Activated CD8-positive, alpha-beta memory T cell treated with anti-CD3 and anti-CD28 coated beads for 1 hour (primary cell): ENCODE data around the gene DNAAF5.
"Not testable (repeated sequence)": the region's sequence is repeated elsewhere in the genome, so short reads cannot be mapped to it uniquely, and the experiment has no call there.

Source experiments
- DNase-seq, 2 donors: peaks; one replicate each; pipeline ENCODE4 v3.0.0-alpha.2; 2020; ENCODE audit warnings: low read depth in 1 of 2; ENCODE audit errors: extremely low read depth in 1 of 2

Gene DNAAF5

DNA sequence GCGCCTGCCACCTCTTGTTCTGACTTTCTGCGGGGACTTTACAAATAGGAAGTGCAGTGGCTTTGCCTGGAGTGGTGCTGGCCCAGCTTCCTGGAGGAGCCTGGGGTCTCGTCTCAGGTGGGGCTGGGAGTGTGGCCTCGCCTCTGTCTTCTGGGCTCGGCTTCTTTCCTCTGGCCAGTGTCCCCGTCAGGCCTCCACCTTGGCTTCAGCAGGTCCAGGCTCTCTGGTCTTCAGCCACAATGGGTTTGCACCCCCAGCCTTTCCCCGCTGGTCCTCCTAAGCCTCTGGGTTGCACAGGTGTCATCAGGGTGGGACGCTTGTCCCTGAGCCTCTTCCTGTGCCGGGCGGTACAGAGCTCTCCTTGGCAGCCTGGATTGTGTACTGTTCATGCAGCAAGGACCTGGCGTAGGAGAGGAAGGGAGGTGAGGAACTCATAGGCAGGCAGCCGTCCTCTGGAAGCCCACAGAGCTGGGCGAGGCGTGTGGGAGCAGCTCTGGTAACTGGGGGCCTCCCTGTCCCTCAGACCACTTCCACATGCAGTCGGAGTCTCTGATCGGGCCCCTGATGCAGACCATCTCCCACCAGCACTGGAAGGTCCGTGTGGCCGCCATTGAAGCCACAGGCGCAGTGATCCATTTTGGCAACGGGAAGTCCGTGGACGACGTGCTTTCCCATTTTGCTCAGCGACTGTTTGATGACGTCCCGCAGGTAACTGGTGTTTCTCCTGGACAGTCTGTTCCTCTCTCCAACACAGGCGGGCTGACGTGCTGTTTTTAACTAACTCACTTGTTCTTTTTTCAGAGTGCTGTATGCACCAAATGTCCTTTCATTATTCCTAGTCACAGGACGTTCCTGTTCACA lies 2.9 kb downstream of the DNAAF5 start:
- DNase-seq = no peak

GRCh38 chr7:730501-731439 lies 4.3 kb downstream of the DNAAF5 start:
- DNase-seq = no peak

- no peak for DNase-seq
These were observed 5.1 kb downstream of the DNAAF5 start for GRCh38 chr7:731440-732085.

DNA sequence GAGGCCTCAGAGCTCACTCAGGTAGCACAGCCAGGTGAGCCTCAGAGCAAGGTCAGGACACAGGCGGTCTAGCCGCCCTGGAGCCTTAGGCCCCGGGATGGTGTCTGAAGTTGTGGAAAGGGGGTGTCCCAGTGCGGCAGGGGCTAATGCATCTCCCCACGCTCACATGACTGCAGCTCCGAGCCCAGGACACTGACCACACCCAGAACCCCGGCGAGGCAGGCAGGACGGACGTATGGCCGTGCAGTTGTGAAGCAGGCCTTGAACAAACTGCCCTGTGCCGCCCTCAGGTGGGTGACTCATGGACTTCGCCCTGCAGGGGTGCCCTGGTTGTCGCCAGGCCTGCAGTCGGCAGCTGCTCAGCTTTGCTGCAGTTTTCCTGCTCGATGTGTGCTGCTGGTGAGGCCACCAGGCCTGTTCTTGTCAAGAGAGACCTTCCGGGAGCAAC lies 5.6 kb downstream of the DNAAF5 start:
- no peak for DNase-seq

DNA sequence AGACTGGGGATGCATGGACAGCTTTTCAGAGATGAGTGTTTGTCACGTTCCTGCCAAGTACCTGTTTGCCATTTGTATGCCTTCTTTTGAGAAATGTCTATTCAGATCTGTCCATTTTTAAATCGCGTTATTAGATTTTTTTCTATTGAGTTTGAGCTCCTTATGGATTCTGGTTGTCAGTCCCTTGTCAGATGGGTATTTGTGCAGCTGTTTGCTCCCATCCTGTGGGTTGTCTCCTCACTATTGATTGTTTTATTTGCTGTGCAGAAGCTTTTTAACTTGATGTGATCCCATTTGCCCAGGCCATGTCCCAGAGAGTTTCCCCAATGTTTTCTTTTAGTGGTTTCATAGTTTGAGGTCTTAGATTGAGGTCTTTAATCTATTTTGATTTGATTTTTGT lies 6.1 kb downstream of the DNAAF5 start:
- no peak for DNase-seq

GRCh38 chr7:734214-734613 lies 7.7 kb downstream of the DNAAF5 start:
- no peak for DNase-seq

- no peak for DNase-seq
These were observed 8.3 kb downstream of the DNAAF5 start for GRCh38 chr7:734808-735207.

DNA sequence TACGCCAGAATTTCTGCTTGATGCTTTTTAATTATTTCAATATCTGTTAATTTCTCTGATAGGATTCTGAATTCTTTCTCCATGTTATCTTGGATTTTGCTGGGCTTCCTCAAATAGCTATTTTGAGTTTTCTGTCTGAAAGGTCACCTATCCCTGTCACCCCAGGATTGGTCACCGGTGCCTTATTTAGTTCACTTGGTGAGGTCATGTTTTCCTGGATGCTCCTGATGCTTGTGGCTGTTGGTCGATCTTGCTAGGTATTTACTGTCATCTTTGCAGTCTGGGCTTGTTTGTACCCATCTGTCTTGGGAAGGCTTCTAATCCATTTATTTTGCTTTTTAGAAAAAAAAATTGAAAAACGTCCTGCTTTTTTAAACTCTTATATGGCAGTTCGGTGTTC lies 11.7 kb downstream of the DNAAF5 start:
- DNase-seq = no peak

DNA sequence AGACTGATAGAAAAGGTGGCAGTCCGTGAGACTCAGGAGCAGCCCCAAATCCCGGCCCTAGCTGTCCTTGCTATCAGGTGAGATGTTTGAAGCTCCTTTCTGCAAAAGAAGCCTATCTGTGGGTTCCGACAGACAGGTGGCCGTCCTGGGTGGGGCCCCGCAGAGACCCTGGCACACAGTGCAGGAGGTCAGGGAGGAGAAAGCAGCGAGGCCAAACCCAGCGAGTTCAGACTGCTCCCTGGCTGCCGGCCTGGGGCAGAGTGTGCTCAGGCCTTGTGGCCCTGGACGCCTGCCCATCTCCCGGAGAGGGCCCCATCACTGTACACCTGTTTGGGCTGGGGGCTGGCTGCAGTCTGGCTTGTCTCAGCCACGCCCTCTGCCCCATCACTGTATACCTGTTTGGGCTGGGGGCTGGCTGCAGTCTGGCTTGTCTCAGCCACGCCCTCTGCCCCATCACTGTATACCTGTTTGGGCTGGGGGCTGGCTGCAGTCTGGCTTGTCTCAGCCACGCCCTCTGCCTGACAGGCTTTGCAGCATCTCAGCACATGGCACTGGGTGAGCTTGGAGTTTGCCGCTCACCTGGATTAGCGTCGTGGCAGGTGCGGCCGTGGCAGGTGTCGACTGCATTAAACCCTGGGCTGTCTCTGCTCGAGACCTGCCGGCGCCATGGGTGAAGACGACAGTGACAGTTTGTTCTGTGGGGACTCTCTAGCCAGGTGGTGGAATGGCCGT lies 12.4 kb downstream of the DNAAF5 start:
- DNase-seq = no peak

DNA sequence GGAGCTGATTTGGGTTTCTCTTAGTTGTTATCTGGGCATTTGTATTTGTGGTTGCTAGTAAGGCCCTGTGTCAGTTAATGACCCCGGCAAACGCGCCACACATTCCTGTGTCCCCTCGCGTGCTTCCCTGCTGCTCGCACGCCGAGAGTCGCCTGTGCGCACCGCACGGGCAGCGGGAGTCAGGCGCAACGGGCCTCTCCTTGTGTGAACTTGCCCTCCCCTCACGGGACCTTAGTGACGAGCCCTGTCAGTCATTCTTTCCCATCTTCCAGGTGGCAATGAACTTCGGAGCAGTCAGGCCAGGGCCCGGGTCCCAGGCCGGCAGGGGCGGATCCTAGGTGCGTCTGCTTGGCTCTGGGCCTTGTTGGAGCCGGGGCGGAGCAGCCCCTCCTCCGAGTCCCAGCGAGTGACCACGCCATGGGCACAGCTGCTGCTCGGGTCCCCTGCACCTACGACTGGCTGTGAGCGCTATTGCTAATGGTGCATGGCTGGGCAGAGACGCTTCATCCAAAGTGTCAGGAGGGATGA lies 13.0 kb downstream of the DNAAF5 start:
- no peak for DNase-seq

DNA sequence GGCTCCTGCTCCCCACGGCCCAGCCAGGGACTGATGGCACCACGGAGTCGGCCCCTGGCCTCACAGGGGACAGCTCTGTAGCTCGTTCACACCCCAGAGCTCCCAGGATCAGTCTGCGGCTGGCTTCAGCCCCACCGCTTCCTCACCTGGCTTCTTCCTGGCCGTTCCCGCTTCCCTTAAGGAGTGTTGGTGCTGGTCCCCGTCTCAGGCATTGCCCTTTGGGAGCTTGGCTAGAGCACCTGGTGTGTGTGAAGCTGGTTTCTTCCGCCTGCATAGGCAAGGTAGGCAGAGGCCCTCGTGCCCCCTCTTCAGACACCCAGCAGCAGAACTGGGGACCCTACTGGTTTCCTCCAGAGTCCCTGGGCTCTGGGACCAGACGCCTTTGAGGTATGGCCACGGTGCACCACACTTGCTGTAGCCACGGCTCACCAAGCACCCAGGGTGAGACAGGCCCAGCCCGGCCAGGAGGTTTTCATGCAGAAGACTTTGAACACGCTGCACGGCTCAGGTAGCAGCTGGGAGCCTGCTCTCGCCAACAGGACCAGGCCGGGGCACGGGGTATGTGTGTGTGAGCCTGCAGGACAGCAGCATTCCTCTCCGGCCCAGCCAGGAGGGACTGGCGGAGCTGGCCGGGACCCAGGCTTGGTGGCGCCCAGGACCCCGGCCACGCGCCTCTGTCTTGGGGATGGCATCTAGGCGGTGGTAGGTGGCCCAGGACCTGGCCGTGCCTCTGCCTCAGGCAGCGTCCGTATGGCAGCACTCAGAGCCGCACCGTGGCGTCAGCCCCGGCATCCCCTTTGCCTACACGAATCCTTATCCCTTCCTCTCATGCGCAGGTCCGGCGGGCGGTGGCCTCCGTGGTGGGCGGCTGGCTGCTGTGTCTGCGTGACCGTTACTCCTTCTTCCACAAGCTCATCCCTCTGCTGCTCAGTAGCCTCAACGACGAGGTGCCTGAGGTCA lies 13.8 kb downstream of the DNAAF5 start:
- DNase-seq = no peak

DNA sequence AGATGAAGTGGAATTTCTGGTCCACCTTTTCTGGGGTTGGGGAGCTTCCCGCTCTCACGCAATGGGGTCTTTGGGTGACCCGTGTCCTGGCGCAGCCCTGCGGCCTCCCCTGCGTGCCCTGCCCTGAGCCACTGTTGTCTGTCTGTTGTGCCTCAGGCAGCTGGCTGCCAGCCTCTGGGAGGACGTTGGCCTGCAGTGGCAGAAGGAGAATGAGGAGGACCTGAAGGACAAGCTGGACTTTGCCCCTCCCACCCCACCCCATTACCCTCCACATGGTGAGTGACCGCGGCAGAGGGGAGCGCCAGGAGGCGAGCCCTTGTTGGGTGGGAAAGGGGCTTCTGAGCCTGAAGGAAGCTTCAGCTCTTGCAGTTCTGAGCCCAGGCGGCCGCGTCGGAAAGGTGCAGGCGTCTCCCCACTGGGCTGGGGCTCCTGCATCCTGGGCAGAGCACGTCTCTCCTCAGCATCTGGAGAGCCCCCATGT lies 14.7 kb downstream of the DNAAF5 start:
- no peak for DNase-seq

DNA sequence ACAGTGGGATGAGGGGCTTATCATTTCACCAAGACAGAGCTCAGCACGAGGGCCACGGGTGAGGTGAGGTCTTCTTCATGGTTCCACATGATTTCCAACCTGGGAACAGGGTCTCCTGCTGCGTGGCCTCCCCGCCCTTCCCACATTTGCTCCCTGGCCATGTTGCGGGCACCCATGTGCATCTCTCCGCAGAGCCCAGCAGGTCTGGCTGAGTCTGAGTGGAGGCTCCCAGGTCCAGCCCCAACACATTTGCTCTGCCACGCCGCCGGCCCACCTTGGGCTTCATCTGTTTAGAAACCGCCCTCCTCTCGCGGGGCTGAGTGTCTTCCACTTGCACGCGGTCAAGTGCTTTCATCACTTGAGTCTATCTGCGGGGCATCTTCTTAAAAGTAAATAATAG lies 15.4 kb downstream of the DNAAF5 start:
- DNase-seq = no peak

- no peak for DNase-seq
These were observed 16.3 kb downstream of the DNAAF5 start for GRCh38 chr7:742791-743190.

GRCh38 chr7:743341-744127 lies 17.0 kb downstream of the DNAAF5 start:
- not testable (repeated sequence) for DNase-seq

GRCh38 chr7:744128-744520 lies 17.6 kb downstream of the DNAAF5 start:
- DNase-seq = not testable (repeated sequence)

- no peak for DNase-seq
These were observed 18.4 kb downstream of the DNAAF5 start for GRCh38 chr7:744854-745430.
